ENCODE measurements around the gene FERMT2.

GRCh38 chr14:52827426-52827825 lies 123.4 kb downstream of the FERMT2 start:
- no peak for TF ChIP-seq CTCF (IDR thresholded peaks at IDR 0.05)
- TF ChIP-seq EZH2 (IDR thresholded peaks at IDR 0.05; ENCODE audit: borderline replicate concordance, insufficient read depth, low read depth, low read length, poor library complexity, severe bottlenecking), result no peak

Measured in B cell (primary cell).